ENCODE data around the gene CEP162.
"Not testable (repeated sequence)": the region's sequence is repeated elsewhere in the genome, so short reads cannot be mapped to it uniquely, and the experiment has no call there.

Gene CEP162

DNA sequence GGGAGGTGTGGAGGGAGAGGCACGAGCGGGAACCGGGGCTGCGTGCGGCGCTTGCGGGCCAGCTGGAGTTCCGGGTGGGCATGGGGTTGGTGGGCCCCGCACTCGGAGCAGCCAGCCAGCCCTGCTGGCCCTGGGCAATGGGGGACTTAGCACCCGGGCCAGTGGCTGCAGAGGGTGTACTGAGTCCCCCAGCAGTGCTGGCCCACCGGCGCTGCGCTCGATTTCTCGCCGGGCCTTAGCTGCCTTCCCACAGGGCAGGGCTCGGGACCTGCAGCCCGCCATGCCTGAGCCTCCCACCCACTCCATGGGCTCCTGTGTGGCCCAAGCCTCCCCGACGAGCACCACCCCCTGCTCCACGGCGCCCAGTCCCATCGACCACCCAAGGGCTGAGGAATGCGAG, 38.1 kb downstream of the CEP162 start:
- not testable (repeated sequence) for H3K27me3 ChIP-seq (ENCODE audit: control insufficient read depth in 1 of 2, insufficient read depth in 2 of 2, low read length in 2 of 2); H3K27ac ChIP-seq (ENCODE audit: low read length); H3K4me1 ChIP-seq (ENCODE audit: control insufficient read depth, insufficient read depth, low read length); H3K9me3 ChIP-seq (ENCODE audit: control insufficient read depth in 2 of 2, low read length in 2 of 2); H3K4me3 ChIP-seq (ENCODE audit: low read length in 2 of 2); H3K9ac ChIP-seq (ENCODE audit: low read length in 2 of 2)
- H3K36me3 ChIP-seq (ENCODE audit: control insufficient read depth in 2 of 2, insufficient read depth in 2 of 2, low read length in 2 of 2): peaks cover 7 to 25% of the 10 kb centered on the region in 2 donors

DNA sequence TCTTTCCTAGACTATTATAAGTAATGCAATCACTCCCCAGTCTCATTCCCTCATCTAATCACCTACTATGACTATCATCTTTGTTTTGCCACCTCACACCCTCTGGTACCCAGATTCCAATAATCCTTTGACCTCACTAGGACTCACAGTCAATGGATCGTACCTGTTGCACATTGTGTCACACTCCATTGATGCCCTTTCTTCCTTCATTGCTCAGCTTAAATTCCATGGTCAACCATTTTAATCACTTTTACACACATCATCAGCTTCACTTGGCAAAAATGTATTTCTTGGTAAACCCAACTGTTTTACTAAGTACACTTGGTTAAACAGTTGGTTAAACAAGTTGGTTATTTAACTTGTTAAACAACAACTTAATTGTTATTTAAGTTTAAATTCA, 44.0 kb downstream of the CEP162 start:
- H3K4me3 ChIP-seq (ENCODE audit: low read length in 2 of 2): no peak overlapping the region
- no peaks in the 10 kb centered on the region for H3K9me3 ChIP-seq (ENCODE audit: control insufficient read depth in 2 of 2, low read length in 2 of 2)
- H3K27me3 ChIP-seq (ENCODE audit: control insufficient read depth in 1 of 2, insufficient read depth in 2 of 2, low read length in 2 of 2): no peaks in the 10 kb centered on the region
- H3K9ac ChIP-seq (ENCODE audit: low read length in 2 of 2): no peak overlapping the region
- peaks cover 7 to 13% of the 10 kb centered on the region in 2 donors for H3K36me3 ChIP-seq (ENCODE audit: control insufficient read depth in 2 of 2, insufficient read depth in 2 of 2, low read length in 2 of 2)
- H3K27ac ChIP-seq (ENCODE audit: low read length): no peak overlapping the region
- no peaks in the 10 kb centered on the region for H3K4me1 ChIP-seq (ENCODE audit: control insufficient read depth, insufficient read depth, low read length)

DNA sequence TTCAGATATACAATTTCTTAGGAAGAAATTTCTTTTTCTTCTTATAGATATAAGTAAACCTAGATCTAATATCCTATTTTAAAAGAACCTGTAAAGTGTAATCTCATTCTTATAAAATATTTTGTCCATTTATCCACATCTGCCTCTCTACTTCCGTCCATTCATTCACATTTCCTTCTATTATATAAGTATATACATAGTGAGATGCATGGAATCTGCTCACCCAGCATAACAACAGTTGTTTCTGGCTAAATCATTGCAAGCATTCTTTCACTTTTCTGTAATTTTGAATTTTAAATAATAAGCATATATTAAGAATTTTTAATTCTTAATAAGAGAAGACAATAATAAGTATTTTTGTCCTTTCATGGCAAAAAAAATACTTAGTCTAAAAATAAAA, 45.4 kb downstream of the CEP162 start:
- Histone ChIP-seq H3K36me3 (ENCODE audit: control insufficient read depth in 2 of 2, insufficient read depth in 2 of 2, low read length in 2 of 2) (peaks cover 7 to 13% of the 10 kb centered on the region in 2 donors), H3K4me1 (ENCODE audit: control insufficient read depth, insufficient read depth, low read length) (no peaks in the 10 kb centered on the region), H3K27ac (ENCODE audit: low read length) (no peak overlapping the region), H3K4me3 (ENCODE audit: low read length in 2 of 2) (no peak overlapping the region), H3K27me3 (ENCODE audit: control insufficient read depth in 1 of 2, insufficient read depth in 2 of 2, low read length in 2 of 2) (no peaks in the 10 kb centered on the region), H3K9me3 (ENCODE audit: control insufficient read depth in 2 of 2, low read length in 2 of 2) (no peaks in the 10 kb centered on the region), H3K9ac (ENCODE audit: low read length in 2 of 2) (no peak overlapping the region)

DNA sequence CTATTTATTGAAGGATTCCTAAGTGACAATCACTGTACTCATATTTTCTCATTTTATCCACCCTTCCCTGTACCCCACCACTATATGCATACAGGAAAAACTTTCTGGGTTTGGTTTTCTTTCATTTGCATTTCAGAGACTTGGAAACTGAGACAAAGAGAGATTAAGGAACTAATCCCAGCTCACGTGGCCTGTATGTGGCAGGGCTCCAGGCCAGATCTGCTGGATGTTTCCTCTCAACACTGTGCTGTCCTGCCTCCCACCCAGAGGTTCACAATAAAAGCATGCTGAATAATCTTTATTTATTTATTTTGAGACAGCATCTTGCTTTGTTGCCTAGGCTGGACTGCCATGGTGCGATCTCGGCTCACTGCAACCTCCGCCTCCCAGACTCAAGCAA, 50.2 kb downstream of the CEP162 start:
- peaks cover 1 to 3% of the 10 kb centered on the region in 2 donors for H3K36me3 ChIP-seq (ENCODE audit: control insufficient read depth in 2 of 2, insufficient read depth in 2 of 2, low read length in 2 of 2)
- no peak overlapping the region for H3K4me3 ChIP-seq (ENCODE audit: low read length in 2 of 2)
- H3K27ac ChIP-seq (ENCODE audit: low read length): no peak overlapping the region
- H3K9me3 ChIP-seq (ENCODE audit: control insufficient read depth in 2 of 2, low read length in 2 of 2): no peaks in the 10 kb centered on the region
- H3K27me3 ChIP-seq (ENCODE audit: control insufficient read depth in 1 of 2, insufficient read depth in 2 of 2, low read length in 2 of 2): no peaks in the 10 kb centered on the region
- no peaks in the 10 kb centered on the region for H3K4me1 ChIP-seq (ENCODE audit: control insufficient read depth, insufficient read depth, low read length)
- no peak overlapping the region for H3K9ac ChIP-seq (ENCODE audit: low read length in 2 of 2)

GRCh38 chr6:84172574-84172973, 54.9 kb downstream of the CEP162 start:
- Histone ChIP-seq H3K4me1 (ENCODE audit: control insufficient read depth, insufficient read depth, low read length) (no peaks in the 10 kb centered on the region), H3K9ac (ENCODE audit: low read length in 2 of 2) (no peak overlapping the region), H3K4me3 (ENCODE audit: low read length in 2 of 2) (no peak overlapping the region), H3K27me3 (ENCODE audit: control insufficient read depth in 1 of 2, insufficient read depth in 2 of 2, low read length in 2 of 2) (no peaks in the 10 kb centered on the region), H3K36me3 (ENCODE audit: control insufficient read depth in 2 of 2, insufficient read depth in 2 of 2, low read length in 2 of 2) (peaks cover 3 to 8% of the 10 kb centered on the region in 2 donors), H3K27ac (ENCODE audit: low read length) (no peak overlapping the region), H3K9me3 (ENCODE audit: control insufficient read depth in 2 of 2, low read length in 2 of 2) (no peaks in the 10 kb centered on the region)

DNA sequence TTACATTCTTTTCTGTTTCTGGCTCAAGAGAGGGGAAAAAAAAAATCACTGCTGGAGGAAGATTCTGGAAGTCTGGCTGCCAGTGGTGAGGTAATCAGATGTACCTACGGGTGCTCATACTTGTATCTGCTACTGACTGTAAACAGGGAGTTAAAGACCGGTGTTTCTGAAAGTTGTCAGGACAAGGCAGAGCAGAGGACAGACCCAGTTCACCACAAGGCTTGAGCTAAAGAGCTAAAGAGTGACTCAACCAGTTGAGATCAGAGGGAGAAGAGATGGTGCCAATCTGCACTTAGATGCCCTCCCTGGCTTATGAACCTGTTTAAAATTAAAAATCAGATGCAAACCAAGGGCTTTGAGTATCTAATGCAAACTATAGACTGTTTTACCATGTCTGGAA, 55.4 kb downstream of the CEP162 start:
- Histone ChIP-seq H3K9ac (ENCODE audit: low read length in 2 of 2) (no peak overlapping the region), H3K4me1 (ENCODE audit: control insufficient read depth, insufficient read depth, low read length) (no peaks in the 10 kb centered on the region), H3K4me3 (ENCODE audit: low read length in 2 of 2) (no peak overlapping the region), H3K9me3 (ENCODE audit: control insufficient read depth in 2 of 2, low read length in 2 of 2) (no peaks in the 10 kb centered on the region), H3K27me3 (ENCODE audit: control insufficient read depth in 1 of 2, insufficient read depth in 2 of 2, low read length in 2 of 2) (no peaks in the 10 kb centered on the region), H3K27ac (ENCODE audit: low read length) (no peak overlapping the region), H3K36me3 (ENCODE audit: control insufficient read depth in 2 of 2, insufficient read depth in 2 of 2, low read length in 2 of 2) (peaks cover 3 to 8% of the 10 kb centered on the region in 2 donors)

DNA sequence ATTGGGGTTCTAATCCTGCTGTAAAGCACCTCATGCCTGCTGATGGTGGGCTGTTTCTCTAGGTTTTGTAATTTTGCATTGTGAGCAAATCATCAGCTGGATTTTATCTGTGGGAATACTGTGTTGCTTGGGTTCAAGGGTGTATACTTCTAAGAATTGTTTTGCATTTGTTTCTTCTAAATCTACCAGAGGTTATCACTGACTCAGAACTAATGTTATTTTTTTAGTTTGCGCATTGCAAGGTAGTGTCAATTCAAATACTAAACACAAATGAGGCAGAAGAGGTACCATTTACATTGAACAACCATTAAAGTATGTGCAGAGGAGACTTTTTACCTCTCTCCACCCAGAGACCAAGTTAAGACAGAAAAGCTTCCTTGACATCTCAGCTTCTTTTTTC, 60.0 kb downstream of the CEP162 start:
- Histone ChIP-seq H3K4me1 (ENCODE audit: control insufficient read depth, insufficient read depth, low read length) (no peaks in the 10 kb centered on the region), H3K27ac (ENCODE audit: low read length) (no peak overlapping the region), H3K36me3 (ENCODE audit: control insufficient read depth in 2 of 2, insufficient read depth in 2 of 2, low read length in 2 of 2) (peaks cover 0 to 8% of the 10 kb centered on the region in 2 donors), H3K27me3 (ENCODE audit: control insufficient read depth in 1 of 2, insufficient read depth in 2 of 2, low read length in 2 of 2) (no peaks in the 10 kb centered on the region), H3K9ac (ENCODE audit: low read length in 2 of 2) (no peak overlapping the region), H3K4me3 (ENCODE audit: low read length in 2 of 2) (no peak overlapping the region), H3K9me3 (ENCODE audit: control insufficient read depth in 2 of 2, low read length in 2 of 2) (no peaks in the 10 kb centered on the region)

DNA sequence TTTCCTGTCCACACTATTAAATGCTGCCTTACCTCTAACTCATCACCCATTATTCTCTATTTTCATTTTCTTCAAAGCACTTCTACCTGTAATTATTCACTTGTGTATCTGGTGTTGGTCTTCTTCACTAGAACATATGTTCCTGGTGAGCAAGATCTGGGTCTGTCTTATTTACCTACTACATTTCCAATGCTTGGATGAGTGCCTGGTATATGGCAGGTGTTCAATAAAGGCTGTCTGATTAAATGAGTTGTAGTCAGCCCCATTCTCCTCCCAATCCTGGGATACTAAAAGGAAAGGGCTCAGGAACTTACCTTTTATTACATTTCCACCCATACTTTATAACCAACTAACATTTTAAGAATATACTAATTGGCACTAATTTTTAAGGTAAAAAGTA, 61.0 kb downstream of the CEP162 start:
- H3K4me3 ChIP-seq (ENCODE audit: low read length in 2 of 2): no peak overlapping the region
- H3K27ac ChIP-seq (ENCODE audit: low read length): no peak overlapping the region
- H3K4me1 ChIP-seq (ENCODE audit: control insufficient read depth, insufficient read depth, low read length): no peaks in the 10 kb centered on the region
- H3K27me3 ChIP-seq (ENCODE audit: control insufficient read depth in 1 of 2, insufficient read depth in 2 of 2, low read length in 2 of 2): no peaks in the 10 kb centered on the region
- no peak overlapping the region for H3K9ac ChIP-seq (ENCODE audit: low read length in 2 of 2)
- H3K36me3 ChIP-seq (ENCODE audit: control insufficient read depth in 2 of 2, insufficient read depth in 2 of 2, low read length in 2 of 2): peaks cover 2 to 4% of the 10 kb centered on the region in 2 donors
- H3K9me3 ChIP-seq (ENCODE audit: control insufficient read depth in 2 of 2, low read length in 2 of 2): no peaks in the 10 kb centered on the region

DNA sequence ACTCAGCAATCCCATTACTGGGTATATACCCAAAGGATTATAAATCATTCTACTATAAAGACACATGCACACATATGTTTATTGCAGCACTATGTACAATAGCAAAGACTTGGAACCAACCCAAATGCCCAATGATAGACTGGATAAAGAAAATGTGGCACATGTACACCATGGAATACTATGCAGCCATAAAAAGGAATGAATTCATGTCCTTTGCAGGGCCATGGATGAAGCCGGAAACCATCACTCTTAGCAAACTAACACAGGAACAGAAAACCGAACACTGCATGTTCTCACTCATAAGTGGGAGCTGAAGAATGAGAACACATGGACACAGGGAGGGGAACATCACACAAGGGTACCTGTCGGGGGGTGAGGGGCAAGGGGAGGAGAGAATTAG, 63.1 kb downstream of the CEP162 start:
- H3K36me3 ChIP-seq (ENCODE audit: control insufficient read depth in 2 of 2, insufficient read depth in 2 of 2, low read length in 2 of 2); H3K27me3 ChIP-seq (ENCODE audit: control insufficient read depth in 1 of 2, insufficient read depth in 2 of 2, low read length in 2 of 2); H3K4me3 ChIP-seq (ENCODE audit: low read length in 2 of 2); H3K27ac ChIP-seq (ENCODE audit: low read length); H3K9me3 ChIP-seq (ENCODE audit: control insufficient read depth in 2 of 2, low read length in 2 of 2); H3K9ac ChIP-seq (ENCODE audit: low read length in 2 of 2); H3K4me1 ChIP-seq (ENCODE audit: control insufficient read depth, insufficient read depth, low read length): not testable (repeated sequence)

- Histone ChIP-seq H3K36me3 (ENCODE audit: control insufficient read depth in 2 of 2, insufficient read depth in 2 of 2, low read length in 2 of 2) (peaks cover 0 to 5% of the 10 kb centered on the region in 2 donors), H3K4me1 (ENCODE audit: control insufficient read depth, insufficient read depth, low read length) (no peaks in the 10 kb centered on the region), H3K4me3 (ENCODE audit: low read length in 2 of 2) (no peak overlapping the region), H3K9ac (ENCODE audit: low read length in 2 of 2) (no peak overlapping the region), H3K27me3 (ENCODE audit: control insufficient read depth in 1 of 2, insufficient read depth in 2 of 2, low read length in 2 of 2) (no peaks in the 10 kb centered on the region), H3K9me3 (ENCODE audit: control insufficient read depth in 2 of 2, low read length in 2 of 2) (no peaks in the 10 kb centered on the region), H3K27ac (ENCODE audit: low read length) (no peak overlapping the region)
Measured at GRCh38 chr6:84161190-84161589, 66.3 kb downstream of the CEP162 start.

- Histone ChIP-seq H3K36me3 (ENCODE audit: control insufficient read depth in 2 of 2, insufficient read depth in 2 of 2, low read length in 2 of 2) (peaks cover 9 to 12% of the 10 kb centered on the region in 2 donors), H3K4me1 (ENCODE audit: control insufficient read depth, insufficient read depth, low read length) (no peaks in the 10 kb centered on the region), H3K9ac (ENCODE audit: low read length in 2 of 2) (no peak overlapping the region), H3K9me3 (ENCODE audit: control insufficient read depth in 2 of 2, low read length in 2 of 2) (no peaks in the 10 kb centered on the region), H3K4me3 (ENCODE audit: low read length in 2 of 2) (no peak overlapping the region), H3K27me3 (ENCODE audit: control insufficient read depth in 1 of 2, insufficient read depth in 2 of 2, low read length in 2 of 2) (no peaks in the 10 kb centered on the region), H3K27ac (ENCODE audit: low read length) (no peak overlapping the region)
Measured at GRCh38 chr6:84156306-84156705, 71.1 kb downstream of the CEP162 start.
